Esophagus squamous epithelium (tissue), 4 donors: ENCODE data around the gene BPIFB4.

ENCODE experiments used
- POLR2A ChIP-seq, 4 donors: fragments of 450-650 bp; IDR thresholded peaks; one replicate each; pipeline ENCODE4 v1.6.1; 2017; ENCODE audit warnings: antibody characterized with exemption in 4 of 4, mild to moderate bottlenecking in 4 of 4, moderate library complexity in 3 of 4
- TF ChIP-seq, protein P1 (sequence below), 6 experiments: fragments of 450-650 bp in 4 of 6; fragments of 200-600 bp in 2 of 6; sonication (generic) in 2 of 6; IDR thresholded peaks; one replicate each; pipeline ENCODE4 v1.5.1; 2016 to 2019; ENCODE audit warnings: antibody characterized with exemption in 6 of 6, mild to moderate bottlenecking in 4 of 6, moderate library complexity in 4 of 6

DNA sequence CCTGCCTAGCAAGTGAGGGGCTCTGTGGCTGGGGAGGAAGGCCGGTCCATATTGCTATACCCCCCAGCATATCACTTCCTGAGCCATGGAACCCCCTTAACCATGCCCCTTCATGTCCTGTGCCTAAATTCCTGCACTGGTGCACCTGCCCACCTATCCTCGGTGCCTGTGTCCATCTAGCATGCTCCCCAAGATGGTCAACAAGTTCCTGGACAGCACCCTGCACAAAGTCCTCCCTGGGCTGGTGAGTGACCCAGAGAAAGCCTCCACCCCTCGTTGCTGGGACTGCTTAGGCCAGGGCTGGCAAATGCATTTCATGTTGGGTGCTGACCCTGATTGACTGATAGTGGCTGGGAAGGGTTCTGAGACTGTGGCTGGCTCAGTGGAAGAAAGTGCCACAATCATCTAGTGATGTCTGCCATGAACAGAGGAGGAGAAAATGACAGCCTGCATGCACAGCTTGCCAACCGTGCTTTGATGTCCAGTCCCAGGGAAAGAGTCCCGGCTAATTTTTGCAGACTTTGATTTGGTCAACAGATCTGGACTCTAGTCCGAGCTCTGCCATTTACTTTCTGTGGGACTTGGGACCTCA lies 44.4 kb upstream of the BPIFB4 start:
- TF ChIP-seq, protein P1, sequence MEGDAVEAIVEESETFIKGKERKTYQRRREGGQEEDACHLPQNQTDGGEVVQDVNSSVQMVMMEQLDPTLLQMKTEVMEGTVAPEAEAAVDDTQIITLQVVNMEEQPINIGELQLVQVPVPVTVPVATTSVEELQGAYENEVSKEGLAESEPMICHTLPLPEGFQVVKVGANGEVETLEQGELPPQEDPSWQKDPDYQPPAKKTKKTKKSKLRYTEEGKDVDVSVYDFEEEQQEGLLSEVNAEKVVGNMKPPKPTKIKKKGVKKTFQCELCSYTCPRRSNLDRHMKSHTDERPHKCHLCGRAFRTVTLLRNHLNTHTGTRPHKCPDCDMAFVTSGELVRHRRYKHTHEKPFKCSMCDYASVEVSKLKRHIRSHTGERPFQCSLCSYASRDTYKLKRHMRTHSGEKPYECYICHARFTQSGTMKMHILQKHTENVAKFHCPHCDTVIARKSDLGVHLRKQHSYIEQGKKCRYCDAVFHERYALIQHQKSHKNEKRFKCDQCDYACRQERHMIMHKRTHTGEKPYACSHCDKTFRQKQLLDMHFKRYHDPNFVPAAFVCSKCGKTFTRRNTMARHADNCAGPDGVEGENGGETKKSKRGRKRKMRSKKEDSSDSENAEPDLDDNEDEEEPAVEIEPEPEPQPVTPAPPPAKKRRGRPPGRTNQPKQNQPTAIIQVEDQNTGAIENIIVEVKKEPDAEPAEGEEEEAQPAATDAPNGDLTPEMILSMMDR (IDR thresholded peaks at IDR 0.05) = no peak
- no peak for TF ChIP-seq POLR2A (IDR thresholded peaks at IDR 0.05)
